GM20000 (cell line): ENCODE data around the gene NSG1.

Experiments used
- DNase-seq: peaks from one replicate; pipeline ENCODE4 v3.0.0; 2012; ENCODE audit warnings: low spot score
- CTCF ChIP-seq: IDR thresholded peaks from 2 replicates; pipeline ENCODE4 v1.5.1; 2012; ENCODE audit warnings: mild to moderate bottlenecking, control low read depth; ENCODE audit errors: extremely low read depth, missing control alignments

NSG1 gene

DNA sequence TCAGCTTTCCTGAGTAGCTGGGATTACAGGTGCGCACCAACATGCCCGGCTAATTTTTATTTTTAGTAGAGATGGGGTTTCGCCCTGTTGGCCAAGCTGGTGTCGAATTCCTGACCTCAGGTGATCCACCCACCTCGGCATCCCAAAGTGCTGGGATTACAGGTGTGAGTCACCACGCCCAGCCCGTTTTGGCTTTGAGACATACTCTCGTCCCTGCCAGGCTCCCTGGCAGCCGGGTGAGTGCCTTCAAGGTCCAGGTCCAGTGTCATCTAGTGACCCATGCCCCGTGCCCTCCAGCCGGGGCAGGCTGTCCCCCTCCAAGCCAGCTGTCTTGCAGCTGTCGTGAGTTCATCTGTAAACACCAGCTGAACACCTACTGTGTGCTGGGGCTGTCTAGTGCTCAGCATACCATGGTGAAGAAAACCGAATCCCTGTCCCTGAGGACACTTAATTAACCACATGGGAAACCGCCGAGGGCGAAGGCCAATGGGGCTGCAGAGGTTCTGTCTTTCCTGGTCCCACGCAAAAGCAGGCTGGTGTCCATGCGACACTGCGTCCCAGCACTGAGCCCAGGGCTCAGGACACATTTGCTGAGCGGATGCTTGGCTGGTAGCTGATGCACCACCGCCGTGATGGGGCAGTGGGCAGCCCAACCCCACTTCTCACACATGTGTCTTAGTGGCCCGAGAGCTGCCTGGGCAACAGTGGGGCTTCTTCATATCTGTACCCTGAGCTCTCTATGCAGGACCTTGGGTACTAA is 21.9 kb downstream of the NSG1 start:
- no peak for DNase-seq
- no peak for TF ChIP-seq CTCF

GRCh38 chr4:4409416-4410115 is 22.7 kb downstream of the NSG1 start:
- no peak for TF ChIP-seq CTCF
- no peak for DNase-seq

GRCh38 chr4:4410271-4410670 is 23.4 kb downstream of the NSG1 start:
- no peak for DNase-seq
- TF ChIP-seq CTCF: no peak

- TF ChIP-seq CTCF: no peak
- no peak for DNase-seq
Observed at GRCh38 chr4:4411906-4412305, 25.0 kb downstream of the NSG1 start.

- DNase-seq: no peak
- TF ChIP-seq CTCF: no peak
Observed at GRCh38 chr4:4412641-4413372, 25.9 kb downstream of the NSG1 start.

GRCh38 chr4:4413373-4413725 is 26.4 kb downstream of the NSG1 start:
- no peak for DNase-seq
- no peak for TF ChIP-seq CTCF

DNA sequence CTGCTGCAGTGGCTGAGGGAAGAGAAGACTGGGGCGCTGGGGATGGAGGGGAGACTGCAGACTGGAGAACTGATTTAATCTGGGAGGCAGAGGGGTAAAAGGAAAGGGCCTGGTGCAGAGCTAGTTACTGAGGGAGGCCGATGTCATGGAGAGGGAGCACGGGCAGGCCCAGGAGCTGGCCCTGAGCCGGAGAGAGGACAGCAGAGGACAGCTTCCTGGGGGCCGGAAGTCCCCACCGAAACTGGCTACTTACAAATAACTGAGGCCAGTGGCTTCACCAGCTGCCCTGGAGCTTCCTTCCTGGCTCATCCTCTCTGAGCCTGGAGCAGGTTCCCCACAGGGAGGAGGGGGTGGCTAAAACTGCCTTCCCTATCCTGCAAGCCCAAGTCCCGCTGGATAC is 26.9 kb downstream of the NSG1 start:
- no peak for DNase-seq
- no peak for TF ChIP-seq CTCF
